ENCODE results near the gene PTBP3.

- no peak for TF ChIP-seq EZH2 (conservative IDR thresholded peaks at IDR 0.05; ENCODE audit: low read depth, low read length)
- peak; percentile 66 for TF ChIP-seq TEAD3 (CRISPR knock-in tag; optimal IDR thresholded peaks at IDR 0.05; ENCODE audit: borderline replicate concordance)
- no peak for TF ChIP-seq HCFC1 (IDR thresholded peaks at IDR 0.05; ENCODE audit: low read depth, low read length)
- TF ChIP-seq JUN (CRISPR knock-in tag; IDR thresholded peaks at IDR 0.05), result no peak
- TF ChIP-seq BHLHE40 (IDR thresholded peaks at IDR 0.05; ENCODE audit: low read length), result no peak
- no peak for TF ChIP-seq DMAP1 (CRISPR knock-in tag; IDR thresholded peaks at IDR 0.05)
- no peak for TF ChIP-seq NFE2L2 (IDR thresholded peaks at IDR 0.05; ENCODE audit: low read length)
- TF ChIP-seq, protein P1, sequence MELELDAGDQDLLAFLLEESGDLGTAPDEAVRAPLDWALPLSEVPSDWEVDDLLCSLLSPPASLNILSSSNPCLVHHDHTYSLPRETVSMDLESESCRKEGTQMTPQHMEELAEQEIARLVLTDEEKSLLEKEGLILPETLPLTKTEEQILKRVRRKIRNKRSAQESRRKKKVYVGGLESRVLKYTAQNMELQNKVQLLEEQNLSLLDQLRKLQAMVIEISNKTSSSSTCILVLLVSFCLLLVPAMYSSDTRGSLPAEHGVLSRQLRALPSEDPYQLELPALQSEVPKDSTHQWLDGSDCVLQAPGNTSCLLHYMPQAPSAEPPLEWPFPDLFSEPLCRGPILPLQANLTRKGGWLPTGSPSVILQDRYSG (CRISPR knock-in tag; IDR thresholded peaks at IDR 0.05), result no peak
- TF ChIP-seq CTCF (CRISPR knock-in tag; IDR thresholded peaks at IDR 0.05), result no peak
- TF ChIP-seq, protein P2, sequence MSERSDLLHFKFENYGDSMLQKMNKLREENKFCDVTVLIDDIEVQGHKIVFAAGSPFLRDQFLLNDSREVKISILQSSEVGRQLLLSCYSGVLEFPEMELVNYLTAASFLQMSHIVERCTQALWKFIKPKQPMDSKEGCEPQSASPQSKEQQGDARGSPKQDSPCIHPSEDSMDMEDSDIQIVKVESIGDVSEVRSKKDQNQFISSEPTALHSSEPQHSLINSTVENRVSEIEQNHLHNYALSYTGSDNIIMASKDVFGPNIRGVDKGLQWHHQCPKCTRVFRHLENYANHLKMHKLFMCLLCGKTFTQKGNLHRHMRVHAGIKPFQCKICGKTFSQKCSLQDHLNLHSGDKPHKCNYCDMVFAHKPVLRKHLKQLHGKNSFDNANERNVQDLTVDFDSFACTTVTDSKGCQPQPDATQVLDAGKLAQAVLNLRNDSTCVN (CRISPR knock-in tag; IDR thresholded peaks at IDR 0.05; ENCODE audit: borderline replicate concordance), result no peak
Observed at GRCh38 chr9:112233769-112234168, 99.7 kb downstream of the PTBP3 start.
